ENCODE measurements around the gene CENATAC.

DNA sequence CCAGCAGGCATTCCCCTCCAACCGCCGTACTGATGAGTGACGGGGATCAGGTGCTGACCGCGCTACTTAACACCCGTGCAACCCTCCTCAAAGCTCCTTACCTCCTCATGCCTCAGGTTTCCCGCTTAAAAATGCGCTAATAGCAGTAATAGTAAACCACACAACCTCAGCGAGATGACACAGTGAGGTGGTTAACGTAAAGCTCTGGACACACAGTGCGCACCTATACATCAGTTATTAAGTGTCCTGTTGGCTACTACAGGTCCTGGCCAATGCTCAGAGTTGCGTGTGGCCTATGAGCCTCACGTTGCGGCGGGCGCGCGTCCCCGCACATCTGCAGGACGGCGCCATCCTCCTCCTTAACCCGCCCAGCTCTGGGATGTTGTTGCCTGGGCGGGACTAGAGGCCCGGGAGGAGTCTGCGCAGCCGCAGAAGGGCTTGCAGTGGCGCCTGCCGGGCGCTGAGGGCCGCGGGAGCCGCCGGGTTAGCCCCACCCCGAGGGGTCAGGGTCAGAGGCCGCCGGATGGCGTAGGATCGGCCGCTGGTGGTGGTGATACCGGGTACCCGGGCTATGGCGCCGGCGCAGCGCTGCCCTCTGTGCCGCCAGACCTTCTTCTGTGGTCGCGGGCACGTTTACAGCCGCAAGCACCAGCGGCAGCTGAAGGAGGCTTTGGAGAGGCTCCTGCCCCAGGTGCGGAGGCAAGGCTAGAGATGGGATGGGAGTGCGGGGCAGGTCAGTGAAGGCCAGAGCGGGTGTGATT is at the start of gene CENATAC:
- TF ChIP-seq, protein P1, sequence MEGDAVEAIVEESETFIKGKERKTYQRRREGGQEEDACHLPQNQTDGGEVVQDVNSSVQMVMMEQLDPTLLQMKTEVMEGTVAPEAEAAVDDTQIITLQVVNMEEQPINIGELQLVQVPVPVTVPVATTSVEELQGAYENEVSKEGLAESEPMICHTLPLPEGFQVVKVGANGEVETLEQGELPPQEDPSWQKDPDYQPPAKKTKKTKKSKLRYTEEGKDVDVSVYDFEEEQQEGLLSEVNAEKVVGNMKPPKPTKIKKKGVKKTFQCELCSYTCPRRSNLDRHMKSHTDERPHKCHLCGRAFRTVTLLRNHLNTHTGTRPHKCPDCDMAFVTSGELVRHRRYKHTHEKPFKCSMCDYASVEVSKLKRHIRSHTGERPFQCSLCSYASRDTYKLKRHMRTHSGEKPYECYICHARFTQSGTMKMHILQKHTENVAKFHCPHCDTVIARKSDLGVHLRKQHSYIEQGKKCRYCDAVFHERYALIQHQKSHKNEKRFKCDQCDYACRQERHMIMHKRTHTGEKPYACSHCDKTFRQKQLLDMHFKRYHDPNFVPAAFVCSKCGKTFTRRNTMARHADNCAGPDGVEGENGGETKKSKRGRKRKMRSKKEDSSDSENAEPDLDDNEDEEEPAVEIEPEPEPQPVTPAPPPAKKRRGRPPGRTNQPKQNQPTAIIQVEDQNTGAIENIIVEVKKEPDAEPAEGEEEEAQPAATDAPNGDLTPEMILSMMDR (conservative IDR thresholded peaks at IDR 0.05; ENCODE audit: low read length): no peak; the same call in 1 of the 2 replicates
- no peak for TF ChIP-seq EZH2phosphoT487 (IDR thresholded peaks at IDR 0.05; ENCODE audit: borderline replicate concordance)
